Smooth muscle cell of the pulmonary artery (primary cell): Measurements from ENCODE around the gene TMEM229B. TPM values are rescaled to one million over a fixed set of nuclear protein-coding genes. Genes with fewer than 3 reads are reported as not detected.

Experiments used
- total RNA-seq: library from RNA; depleted of rRNA; stranded (reverse); fragments of >200 nt; gene quantifications from 2 replicates; pipeline ENCODE4 v1.2.3, GENCODE V29; 2014

Gene TMEM229B
- 2.5 and 2.7 TPM in 2 replicates for total RNA-seq

GRCh38 chr14:67487937-67488893 is at the start of gene TMEM229B:
TSS of gene TMEM229B (minus strand) at chr14:67488721. CDS start at chr14:67473923, 14,798 bp downstream.

GRCh38 chr14:67532998-67533753 is 44.7 kb upstream of the TMEM229B start, which contains the start of gene PLEKHH1:
TSS of gene PLEKHH1 (plus strand) at chr14:67533290. CDS start at chr14:67541868, 8,578 bp downstream.

Other genes with a start within 250 kb of the TMEM229B start
- gene PALS1, start 247.3 kb downstream of the TMEM229B start, total RNA-seq: 23.9 and 27.7 TPM in 2 replicates
- 91.8 and 107 TPM in 2 replicates for gene ATP6V1D, start 128.9 kb downstream of the TMEM229B start, total RNA-seq
- gene EIF2S1, start 128.4 kb downstream of the TMEM229B start, total RNA-seq: 127 and 139 TPM in 2 replicates
- 0.98 and 3.6 TPM in 2 replicates for gene PLEK2, start 76.6 kb downstream of the TMEM229B start, total RNA-seq
- gene PLEKHH1, start 44.6 kb upstream of the TMEM229B start, total RNA-seq: 0.20 and 0.36 TPM in 2 replicates
- gene PIGH, start 111.5 kb upstream of the TMEM229B start, total RNA-seq: 15.8 and 16.2 TPM in 2 replicates
- 3.8 and 4.1 TPM in 2 replicates for gene ARG2, start 131.2 kb upstream of the TMEM229B start, total RNA-seq
- 80.2 and 83.6 TPM in 2 replicates for gene VTI1B, start 185.9 kb upstream of the TMEM229B start, total RNA-seq
- gene RDH11, start 207.0 kb upstream of the TMEM229B start, total RNA-seq: 100 and 113 TPM in 2 replicates
- gene RDH12, start 213.2 kb upstream of the TMEM229B start, total RNA-seq: not detected in 2 replicates